NCI-H146 treated with DMSO at 0.1 percent for 48 hours (cell line): ENCODE measurements around the gene SHH.

Experiments used
- DNase-seq: peaks from one replicate; lab custom pipeline; 2025; ENCODE audit not compliant: unreplicated experiment; lab: John Stamatoyannopoulos, UW

SHH gene

GRCh38 chr7:155811895-155812761, at the start of gene SHH:
Gene SHH (minus strand): TSS chr7:155812463. CDS start chr7:155812122, 341 bp downstream.
- DNase-seq, result no peak

- no peak for DNase-seq
These were observed 49.2 kb upstream of the SHH start for GRCh38 chr7:155861480-155861868.

GRCh38 chr7:155860840-155861479, 48.7 kb upstream of the SHH start:
- DNase-seq, result no peak

- no peak for DNase-seq
These were observed 48.2 kb upstream of the SHH start for GRCh38 chr7:155860461-155860839.

- no peak for DNase-seq
These were observed 46.3 kb upstream of the SHH start for GRCh38 chr7:155858521-155859061.

GRCh38 chr7:155857141-155857540, 44.9 kb upstream of the SHH start:
- no peak for DNase-seq

- no peak for DNase-seq
These were observed 44.4 kb upstream of the SHH start for GRCh38 chr7:155856656-155857055.

- DNase-seq, result no peak
These were observed 40.4 kb upstream of the SHH start for GRCh38 chr7:155852426-155853301.

GRCh38 chr7:155851892-155852291, 39.6 kb upstream of the SHH start:
- DNase-seq, result no peak

- no peak for DNase-seq
These were observed 38.8 kb upstream of the SHH start for GRCh38 chr7:155850766-155851678.

- DNase-seq, result no peak
These were observed 37.8 kb upstream of the SHH start for GRCh38 chr7:155850001-155850436.

- DNase-seq, result no peak
These were observed 36.7 kb upstream of the SHH start for GRCh38 chr7:155848691-155849669.

GRCh38 chr7:155847821-155848435, 35.7 kb upstream of the SHH start:
- DNase-seq, result no peak

GRCh38 chr7:155846936-155847335, 34.7 kb upstream of the SHH start:
- no peak for DNase-seq

GRCh38 chr7:155846156-155846555, 33.9 kb upstream of the SHH start:
- DNase-seq, result no peak

GRCh38 chr7:155845226-155845625, 33.0 kb upstream of the SHH start:
- DNase-seq, result no peak

- no peak for DNase-seq
These were observed 32.3 kb upstream of the SHH start for GRCh38 chr7:155844526-155844925.

GRCh38 chr7:155844019-155844453, 31.8 kb upstream of the SHH start:
- DNase-seq, result no peak
